ENCODE results near the gene JUN.

DNA sequence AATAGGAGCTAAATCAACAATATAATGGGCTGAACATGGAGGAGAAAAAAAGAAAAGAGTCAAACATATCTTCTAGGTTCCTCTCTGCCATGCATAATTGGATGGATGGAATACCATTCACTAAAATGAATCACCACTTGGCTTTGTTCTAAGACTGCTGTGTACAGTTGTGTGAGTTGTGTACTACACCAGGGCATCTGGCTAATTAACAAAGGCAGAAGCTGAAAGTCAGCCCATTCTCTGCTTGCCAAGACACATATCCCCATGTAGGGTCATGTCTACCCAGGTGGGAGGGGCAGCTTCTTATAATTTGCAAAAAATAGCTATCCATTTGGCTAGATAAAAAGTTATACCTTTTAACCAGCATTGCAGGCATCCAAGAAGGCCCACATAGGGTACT lies 21.0 kb downstream of the JUN start:
- TF ChIP-seq, protein P1, sequence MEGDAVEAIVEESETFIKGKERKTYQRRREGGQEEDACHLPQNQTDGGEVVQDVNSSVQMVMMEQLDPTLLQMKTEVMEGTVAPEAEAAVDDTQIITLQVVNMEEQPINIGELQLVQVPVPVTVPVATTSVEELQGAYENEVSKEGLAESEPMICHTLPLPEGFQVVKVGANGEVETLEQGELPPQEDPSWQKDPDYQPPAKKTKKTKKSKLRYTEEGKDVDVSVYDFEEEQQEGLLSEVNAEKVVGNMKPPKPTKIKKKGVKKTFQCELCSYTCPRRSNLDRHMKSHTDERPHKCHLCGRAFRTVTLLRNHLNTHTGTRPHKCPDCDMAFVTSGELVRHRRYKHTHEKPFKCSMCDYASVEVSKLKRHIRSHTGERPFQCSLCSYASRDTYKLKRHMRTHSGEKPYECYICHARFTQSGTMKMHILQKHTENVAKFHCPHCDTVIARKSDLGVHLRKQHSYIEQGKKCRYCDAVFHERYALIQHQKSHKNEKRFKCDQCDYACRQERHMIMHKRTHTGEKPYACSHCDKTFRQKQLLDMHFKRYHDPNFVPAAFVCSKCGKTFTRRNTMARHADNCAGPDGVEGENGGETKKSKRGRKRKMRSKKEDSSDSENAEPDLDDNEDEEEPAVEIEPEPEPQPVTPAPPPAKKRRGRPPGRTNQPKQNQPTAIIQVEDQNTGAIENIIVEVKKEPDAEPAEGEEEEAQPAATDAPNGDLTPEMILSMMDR (IDR thresholded peaks at IDR 0.05), result 0 out of 2 replicates have a peak, but pooled peaks have one; percentile 0
- TF ChIP-seq POLR2AphosphoS5 (IDR thresholded peaks at IDR 0.05; ENCODE audit: low read depth, low read length) (no peak), YY1 (IDR thresholded peaks at IDR 0.05; ENCODE audit: low read depth) (no peak)

Data from SK-N-SH (cell line).